GM19043 (cell line): ENCODE results near the gene ZNF579.
"Not testable (repeated sequence)": the region's sequence is repeated elsewhere in the genome, so short reads cannot be mapped to it uniquely, and the experiment has no call there.

Source experiments
- ATAC-seq: cut with Tn5 transposase; IDR thresholded peaks from one replicate; pipeline ENCODE4 v1.9.1; 2021; ENCODE audit warnings: low read depth; ENCODE audit not compliant: unreplicated experiment

ZNF579 gene

DNA sequence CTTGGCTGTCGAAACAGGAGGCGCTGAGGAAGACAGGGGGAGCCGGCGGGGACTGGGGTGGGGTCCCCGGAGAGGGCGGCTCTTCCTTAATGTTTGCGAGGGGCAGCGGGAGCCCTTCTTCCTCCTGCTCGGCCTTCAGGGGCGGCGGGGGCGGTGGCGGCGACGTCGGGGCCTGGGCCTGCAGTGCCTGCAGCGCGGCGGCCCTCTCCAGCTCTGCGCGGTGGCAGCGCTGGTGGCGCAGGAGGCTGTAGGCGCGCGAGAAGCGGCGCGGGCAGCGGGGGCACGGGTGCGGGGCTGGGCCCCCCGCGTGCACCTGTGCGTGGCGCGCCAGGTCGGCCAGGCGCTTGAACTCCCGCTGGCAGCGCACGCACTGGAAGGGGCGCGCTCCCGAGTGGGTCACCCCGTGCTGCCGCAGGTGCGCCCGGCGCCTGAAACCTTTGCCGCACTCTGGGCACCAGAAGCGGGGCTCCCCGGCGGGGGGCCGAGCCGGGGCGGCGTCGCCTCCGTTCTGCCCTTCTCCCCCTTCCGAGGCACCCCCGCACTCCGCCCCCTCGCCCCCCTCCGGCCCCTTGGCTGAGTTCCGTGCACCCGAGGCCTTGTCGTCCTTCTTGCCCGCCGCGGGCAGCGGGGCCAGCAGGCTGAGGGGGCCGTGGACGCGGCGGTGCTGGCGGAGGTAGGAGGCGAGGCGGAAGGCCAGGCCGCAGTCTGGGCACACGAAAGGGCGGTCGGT is 2.5 kb downstream of the ZNF579 start:
- no peak for ATAC-seq

DNA sequence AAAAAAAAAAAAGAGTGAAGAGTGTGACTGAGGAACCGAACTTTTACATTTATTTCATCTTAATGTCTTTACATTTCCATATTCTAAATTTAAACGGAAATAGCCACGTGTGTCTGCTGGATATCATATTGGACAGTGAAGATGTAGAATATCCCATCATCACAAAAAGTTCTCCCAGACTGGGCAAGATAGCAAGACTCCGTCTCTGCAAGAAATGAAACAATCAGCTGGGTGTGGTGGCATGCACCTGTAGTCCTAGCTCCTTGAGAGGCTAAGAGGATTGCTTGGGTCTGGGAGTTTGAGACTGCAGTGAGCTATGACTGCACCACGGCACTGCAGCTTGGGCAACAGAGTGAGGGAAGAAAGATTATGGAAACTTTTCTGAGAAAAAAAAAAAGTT is 3.9 kb downstream of the ZNF579 start:
- no peak for ATAC-seq

DNA sequence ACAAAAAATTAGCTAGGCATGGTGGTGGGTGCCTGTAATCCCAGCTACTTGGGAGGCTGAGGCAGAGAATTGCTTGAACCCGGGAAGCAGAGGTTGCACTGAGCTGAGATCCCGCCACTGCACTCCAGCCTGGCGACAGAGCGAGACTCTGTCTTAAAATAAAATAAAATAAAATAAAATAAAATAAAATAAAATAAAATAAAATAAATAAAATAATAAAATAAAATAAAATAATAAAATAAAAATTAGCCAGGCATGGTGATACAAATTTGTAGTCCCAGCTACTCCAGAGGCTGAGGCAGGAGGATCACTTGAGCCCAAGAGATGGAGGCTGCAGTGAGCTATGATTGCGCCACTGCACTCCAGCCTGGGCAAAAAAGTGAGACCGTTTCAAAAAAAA is 6.7 kb downstream of the ZNF579 start:
- ATAC-seq: not testable (repeated sequence)

DNA sequence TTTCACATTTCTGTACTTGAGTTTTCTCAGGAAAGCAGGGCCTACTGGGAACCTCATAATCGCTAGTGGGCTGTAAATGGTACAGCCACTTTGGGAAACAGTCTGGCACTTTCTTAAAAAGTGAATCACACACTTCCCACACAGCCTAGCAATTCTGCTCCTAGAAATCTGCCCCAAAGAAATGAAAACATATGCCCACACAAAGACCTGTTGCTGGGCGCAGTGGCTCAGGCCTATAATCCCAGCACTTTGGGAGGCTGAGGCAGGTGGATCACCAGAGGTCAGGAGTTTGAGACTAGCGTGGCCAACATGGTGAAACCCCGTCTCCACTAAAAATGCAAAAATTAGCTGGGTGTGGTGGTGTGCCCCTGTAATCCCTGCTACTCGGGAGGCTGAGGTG is 11.2 kb downstream of the ZNF579 start:
- not testable (repeated sequence) for ATAC-seq

DNA sequence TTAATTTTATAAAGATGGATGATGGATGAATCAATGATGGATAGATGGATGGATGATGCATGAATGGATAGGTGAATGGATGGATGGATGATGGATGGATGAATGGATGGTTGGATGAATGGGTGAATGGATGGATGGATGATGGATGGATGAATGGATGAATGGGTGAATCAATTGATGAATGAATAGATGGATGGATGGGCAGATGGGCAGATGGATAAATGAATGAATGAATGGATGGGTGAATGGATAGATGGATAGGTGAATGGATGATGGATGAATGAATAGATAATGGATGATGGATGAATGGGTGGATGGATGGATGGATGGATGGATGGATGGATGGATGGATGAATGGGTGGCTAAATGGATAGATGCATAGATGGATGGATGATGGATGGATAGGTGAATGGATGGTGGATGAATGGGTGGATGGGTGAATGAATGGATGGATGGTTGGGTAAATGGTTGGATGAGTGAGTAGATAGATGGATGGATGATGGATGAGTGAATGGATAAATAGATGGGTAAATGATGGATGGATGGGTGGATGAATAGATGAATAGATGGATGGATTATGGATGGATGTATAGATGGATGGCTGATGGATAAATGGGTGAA is 12.8 kb downstream of the ZNF579 start:
- ATAC-seq: no peak

DNA sequence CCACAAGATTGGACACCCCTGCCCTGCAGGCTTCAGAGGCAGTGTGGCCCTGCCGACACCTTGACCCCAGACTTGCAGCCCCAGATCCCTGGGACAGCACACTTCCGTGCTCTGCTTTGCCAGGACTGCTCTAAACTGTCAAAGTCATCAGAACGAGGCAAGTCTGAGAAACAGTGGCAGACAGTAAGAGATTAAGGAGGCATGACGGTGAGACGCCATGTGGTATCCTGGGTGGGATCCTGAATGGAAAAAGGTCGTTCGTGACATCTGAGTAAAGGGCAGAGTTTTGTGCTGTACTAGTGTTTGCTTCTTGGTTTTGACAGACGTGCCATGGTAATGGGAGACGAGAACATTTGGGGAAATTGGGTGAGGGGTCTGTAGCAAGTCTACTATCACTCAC is 13.8 kb downstream of the ZNF579 start:
- ATAC-seq: no peak

DNA sequence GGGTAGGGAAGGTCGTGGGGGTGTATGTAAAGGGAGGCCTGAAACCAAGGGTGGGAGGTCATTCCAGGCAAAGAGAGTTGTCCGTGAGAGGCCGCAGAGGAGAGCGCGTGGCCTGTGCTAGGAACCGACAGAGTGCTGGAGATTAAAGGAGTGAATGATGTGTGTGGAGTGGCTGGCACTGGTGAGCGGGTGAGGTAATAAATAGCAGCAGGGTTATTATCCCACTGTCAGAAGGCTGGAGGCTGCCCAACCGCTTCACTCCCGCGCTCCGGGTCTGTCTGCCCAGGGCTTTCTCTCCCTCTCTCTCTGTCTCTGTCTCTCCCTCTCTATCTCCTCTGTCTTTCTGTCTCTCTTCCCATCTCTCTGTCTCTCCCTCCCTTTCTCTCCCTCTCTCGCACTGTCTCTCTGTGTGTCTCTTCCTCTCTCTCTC is 17.4 kb downstream of the ZNF579 start:
- no peak for ATAC-seq

DNA sequence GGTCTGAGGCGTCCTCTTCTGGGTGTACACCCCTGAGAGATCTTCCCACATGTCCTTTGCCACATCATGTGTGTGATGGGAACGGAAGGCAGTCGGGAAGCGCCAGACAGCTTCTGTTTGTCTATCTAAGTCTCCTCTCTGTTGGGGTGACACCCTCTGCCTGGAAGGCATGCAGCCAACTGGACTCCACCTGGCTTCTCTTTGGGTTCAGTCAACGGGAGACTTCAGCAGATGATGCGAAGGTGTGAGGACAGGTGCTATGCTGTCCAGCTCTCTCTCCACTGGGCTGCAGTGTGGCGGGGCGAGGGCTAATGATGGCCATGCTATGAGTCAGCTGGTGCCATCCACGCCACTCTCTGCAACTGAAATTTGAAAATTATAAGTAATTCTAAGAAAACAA is 21.0 kb downstream of the ZNF579 start:
- no peak for ATAC-seq

DNA sequence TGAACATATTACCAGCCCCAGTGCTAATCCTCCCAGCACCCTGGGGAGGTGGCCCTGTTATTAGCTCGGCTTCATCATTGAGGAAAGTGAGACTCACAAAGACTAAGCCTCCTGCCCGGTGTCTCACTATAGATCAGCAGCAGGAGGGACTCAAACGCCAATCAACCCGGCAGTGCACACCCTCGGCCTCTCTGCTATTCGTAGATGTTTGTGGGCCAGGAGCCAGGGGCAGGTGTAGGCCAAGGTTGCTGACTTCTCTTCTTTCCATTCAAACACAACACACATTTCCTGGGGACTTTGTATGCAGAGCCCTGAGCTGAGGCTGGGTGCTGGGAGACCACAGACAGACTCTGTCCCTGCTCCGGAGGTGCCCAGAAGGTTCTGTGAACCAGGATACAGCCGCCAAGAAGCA is 25.9 kb downstream of the ZNF579 start:
- no peak for ATAC-seq

DNA sequence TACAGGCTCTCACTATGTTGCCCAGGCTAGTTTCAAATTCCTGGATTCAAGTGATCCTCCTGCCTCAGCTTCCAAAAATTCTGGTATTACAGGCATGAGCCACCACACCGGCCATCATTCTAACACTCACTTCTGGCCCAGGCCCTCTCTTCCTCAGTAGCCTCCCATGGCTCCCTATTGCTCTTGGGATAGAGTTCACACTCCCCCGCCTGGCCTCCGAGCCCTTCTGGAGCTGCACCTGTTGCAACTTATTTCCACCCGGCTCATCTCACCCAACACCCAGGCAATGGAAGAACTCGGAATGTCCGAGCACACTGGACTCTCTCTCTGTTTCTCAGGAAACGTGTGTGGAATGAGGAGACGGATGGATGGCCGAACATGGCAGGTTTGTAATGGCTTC is 26.3 kb downstream of the ZNF579 start:
- no peak for ATAC-seq

DNA sequence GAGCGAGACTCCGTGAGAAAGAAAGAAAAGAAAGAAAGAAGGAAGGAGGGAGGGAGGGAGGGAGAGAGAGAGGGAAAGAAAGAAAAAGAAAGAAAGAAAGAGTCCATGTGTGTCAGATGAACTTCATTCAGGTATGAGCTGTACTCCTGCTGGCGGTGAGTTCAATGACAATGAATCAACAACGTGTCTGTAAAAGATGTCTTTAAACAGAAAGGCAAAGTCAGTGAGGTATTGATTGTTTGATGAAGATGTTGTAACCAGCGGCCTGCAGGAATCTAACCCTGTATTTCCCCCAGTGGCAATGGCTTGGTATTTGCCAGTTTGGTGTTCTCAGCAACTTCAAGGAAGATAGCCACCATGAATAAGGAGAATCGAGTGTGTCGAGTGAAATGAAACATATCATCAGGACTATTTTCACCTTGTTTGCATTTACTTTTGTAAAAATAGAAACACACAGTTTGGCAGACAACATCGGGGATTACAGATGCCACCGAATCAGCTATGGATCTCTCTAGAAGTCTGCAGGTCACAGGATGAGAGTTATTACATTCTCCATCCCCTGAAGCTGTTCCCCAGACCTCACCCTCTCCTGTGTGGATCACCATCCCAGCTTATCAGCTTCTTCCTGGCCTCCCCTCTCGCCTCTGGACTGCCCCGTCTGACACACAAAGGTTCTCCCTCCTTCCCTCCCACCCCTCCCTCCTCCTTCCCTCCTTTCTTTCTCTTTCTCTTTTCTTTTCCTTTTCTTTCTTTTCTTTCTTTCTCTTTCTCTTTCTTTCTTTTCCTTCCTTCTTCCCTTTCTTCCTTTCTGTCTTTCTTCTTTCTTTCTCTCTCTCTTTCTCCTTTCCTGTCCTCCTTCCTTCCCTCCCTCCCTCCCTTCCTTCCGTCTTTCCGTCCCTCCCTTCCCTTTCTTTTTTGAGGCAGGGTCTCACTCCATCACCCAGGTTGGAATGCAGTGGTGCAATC is 27.1 kb downstream of the ZNF579 start:
- no peak for ATAC-seq

DNA sequence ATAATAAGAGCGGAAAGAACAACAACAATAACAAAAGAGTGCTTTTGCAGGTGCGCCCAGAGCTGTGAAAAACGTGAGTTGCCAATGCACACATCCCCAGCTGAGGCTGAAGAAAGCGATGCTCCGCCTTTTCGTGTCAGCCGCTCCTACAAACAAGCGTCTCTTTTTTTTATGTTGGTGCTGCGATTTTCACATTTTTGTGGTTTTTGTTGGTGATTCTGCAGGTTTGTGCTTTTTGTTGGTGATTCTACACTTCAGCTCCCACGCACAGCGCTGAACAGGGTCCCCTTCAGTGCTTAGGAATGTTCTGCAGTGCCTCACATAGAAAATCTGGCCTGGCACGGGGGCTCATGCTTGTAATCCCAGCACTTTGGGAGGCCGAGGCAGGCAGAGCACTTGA is 28.0 kb downstream of the ZNF579 start:
- no peak for ATAC-seq

DNA sequence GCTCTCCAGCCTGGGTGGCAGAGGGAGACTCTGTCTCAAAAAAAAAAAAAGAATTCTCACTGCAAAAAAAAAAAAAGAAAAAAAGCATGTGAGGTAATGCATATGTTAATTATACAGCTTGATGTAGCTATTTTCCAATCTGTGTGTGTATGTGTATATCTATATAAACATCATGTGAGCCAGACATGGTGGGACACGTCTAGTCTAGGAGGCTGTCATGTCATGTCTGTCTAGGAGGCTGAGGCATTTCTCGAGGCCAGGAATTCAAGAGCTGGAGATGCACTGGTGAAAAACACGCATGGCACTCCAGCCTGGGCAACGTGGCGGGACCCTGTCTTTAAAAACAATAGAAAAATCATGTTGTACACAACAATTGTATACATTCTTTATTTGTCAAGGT is 28.4 kb downstream of the ZNF579 start:
- no peak for ATAC-seq

DNA sequence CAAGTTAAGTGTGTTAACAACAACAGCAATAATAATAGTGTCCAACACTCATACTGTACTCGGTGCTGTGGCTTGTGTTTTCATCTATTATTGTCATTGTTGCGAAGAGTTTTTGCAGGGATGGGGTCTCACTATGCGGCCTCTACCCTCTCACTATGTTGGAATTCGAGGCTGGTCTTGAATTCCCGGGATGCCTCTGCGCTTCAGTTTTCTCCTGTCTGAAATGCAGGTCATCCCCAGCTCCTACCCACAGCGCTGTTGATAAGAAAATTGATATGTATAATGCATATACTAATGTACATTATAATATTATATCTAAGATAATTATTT is 30.4 kb downstream of the ZNF579 start:
- no peak for ATAC-seq

DNA sequence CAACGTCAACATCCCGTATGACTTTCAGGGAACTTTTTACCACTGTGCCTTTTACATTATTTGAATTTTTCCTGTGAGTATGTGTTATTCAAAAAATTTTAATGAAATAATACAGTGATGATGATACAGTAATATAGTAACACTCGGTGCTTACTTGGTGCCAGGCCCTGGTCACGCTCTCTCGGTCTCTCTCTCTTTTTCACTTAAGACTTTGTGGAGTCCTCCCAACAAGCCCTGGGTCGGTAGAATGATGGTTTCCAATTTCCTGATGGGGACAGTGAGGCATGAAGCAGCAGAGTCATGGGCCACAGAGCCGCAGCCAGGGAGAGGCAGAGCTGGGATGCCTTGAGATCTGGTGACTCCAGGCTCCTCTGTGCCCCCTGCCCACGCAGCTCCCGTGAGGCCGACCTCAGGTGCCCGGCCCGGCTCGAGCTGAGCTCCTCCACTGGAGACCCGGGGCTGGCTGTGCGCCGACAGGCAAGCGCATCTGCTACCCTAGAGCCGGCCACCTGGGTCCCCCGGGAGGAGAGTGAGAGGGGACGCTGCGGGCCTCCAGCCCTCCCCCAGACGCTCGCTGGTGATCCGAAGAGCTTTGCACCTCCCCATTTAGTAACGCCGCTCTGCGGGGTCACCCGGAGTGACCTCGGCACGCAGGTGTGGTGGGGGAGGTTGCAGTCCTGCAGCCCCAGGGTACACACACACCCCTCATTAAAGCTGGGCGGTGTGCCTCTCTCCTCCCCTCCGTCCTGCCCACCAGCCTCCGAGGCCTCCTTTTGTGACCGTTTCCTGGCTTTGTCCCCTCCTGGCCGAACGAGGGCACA is 30.9 kb downstream of the ZNF579 start:
- ATAC-seq: no peak

DNA sequence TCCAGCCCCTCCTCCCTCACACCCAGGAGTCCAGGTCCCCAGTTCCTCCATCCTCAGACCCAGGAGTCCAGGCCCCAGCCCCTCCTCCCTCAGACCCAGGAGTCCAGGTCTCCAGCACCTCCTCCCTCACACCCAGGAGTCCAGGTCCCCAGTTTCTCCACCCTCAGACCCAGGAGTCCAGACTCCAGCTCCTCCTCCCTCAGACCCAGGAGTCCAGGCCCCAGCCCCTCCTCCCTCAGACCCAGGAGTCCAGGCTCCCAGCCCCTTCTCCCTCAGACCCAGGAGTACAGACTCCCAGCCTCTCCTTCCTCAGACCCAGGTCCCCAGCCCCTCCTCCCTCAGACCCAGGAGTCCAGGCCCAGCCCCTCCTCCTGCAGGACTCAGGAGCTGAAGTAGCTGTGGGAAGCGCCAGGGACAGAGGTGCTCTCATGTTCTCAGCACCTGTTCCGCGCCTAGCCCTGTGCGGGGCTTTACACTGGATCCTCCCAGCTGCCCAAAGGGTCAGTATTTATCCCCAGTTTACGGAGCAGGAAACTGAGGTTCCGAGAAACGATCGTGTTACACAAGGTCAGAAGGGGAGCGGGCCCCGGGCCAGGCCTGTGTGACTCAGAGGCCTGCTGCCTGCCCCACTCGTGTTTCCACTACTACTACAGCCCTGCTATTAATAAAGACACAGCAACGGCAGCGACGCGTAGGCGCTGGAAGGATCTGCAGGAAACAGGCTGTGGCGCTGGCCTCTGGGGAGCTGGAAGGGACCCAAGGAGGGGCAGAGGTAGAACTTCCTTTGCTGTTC is 33.6 kb downstream of the ZNF579 start:
- ATAC-seq: no peak

DNA sequence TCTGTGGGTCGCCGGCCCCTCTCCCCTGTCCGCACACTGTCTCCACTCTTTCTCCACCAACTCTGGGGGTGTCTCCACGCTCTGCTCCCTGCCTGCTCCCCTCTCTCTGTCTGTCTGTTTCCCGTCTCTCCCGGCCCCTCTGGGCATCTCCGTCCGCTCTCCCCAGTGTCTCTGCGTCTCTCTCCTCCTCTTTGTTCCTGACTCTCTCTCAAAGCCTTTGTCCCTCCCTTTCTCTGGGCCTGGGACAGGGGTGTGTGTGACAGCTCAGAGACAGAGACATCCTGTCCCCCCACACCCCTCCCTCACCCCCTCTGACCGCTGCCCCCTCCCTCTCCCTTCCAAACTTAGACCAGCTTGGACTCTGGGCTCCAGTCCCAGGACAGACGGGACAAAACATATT is 34.6 kb downstream of the ZNF579 start:
- ATAC-seq: no peak

DNA sequence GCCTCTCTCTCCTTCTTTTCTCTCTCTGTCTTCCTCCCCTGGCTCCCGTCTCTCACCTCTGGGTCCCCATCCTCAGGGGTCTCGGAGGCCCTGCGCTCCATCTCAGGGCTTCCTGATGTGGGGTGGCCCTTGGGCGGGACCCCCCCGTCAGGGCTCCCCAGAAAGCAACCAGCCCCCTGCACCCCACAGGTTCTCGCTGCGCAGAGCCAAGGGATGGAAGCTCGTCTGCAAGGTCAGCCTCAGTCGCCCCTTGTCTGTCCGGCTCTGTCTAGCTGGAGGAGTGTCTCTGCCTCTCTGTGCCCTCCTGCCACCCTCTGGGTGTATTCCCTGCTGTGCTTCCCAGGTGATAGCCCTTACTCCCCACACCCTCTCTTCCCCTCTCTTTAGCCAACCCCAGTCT is 35.2 kb downstream of the ZNF579 start, which contains the start of gene SBK3:
TSS of gene SBK3 (minus strand) at position 101 of the 400 bp plus-strand sequence. CDS start at position 101, 0 bp downstream.
- ATAC-seq: no peak

DNA sequence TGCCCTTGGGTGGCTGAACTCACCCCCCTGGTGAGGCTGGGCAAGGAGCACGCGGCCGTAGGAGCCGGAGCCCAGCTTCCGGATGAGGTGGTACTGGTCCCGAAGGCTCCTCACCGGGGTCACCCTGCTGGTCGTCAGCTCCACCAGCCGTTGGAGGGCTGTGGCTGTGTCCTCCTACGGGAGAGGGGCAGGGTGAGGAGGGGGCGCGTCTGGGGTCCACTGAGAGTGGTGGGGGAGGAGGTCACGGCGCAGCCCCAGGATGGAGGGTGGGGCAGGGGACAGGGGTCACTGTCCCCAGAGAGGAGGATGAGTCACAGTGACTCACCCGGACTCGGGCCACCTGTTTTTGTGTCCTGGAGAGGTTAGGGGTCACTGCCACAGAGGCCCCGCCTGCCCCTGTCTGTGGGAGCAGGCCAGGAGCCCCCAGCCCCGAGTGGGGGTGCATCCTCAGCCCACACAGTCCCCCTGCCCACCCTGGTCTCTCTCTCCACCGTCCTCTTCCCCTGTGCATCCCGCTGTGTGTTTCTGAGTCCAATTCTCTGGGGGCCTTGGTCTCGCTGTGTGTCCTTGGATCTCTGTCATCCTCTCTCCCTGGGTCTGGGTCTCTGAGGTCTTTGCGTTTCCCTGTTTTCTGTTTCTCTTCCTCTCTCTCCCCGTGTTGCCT is 35.7 kb downstream of the ZNF579 start:
- ATAC-seq: no peak
